ENCODE results near the gene ST6GALNAC2. TPM values are rescaled to one million over a fixed set of nuclear protein-coding genes. Genes with fewer than 3 reads are reported as not detected.
"Not testable (repeated sequence)": the region's sequence is repeated elsewhere in the genome, so short reads cannot be mapped to it uniquely, and the experiment has no call there.

The ST6GALNAC2 gene
- total RNA-seq, 4 donors from 2014 or later = 71.1 to 94.3 (median 80.3) TPM

DNA sequence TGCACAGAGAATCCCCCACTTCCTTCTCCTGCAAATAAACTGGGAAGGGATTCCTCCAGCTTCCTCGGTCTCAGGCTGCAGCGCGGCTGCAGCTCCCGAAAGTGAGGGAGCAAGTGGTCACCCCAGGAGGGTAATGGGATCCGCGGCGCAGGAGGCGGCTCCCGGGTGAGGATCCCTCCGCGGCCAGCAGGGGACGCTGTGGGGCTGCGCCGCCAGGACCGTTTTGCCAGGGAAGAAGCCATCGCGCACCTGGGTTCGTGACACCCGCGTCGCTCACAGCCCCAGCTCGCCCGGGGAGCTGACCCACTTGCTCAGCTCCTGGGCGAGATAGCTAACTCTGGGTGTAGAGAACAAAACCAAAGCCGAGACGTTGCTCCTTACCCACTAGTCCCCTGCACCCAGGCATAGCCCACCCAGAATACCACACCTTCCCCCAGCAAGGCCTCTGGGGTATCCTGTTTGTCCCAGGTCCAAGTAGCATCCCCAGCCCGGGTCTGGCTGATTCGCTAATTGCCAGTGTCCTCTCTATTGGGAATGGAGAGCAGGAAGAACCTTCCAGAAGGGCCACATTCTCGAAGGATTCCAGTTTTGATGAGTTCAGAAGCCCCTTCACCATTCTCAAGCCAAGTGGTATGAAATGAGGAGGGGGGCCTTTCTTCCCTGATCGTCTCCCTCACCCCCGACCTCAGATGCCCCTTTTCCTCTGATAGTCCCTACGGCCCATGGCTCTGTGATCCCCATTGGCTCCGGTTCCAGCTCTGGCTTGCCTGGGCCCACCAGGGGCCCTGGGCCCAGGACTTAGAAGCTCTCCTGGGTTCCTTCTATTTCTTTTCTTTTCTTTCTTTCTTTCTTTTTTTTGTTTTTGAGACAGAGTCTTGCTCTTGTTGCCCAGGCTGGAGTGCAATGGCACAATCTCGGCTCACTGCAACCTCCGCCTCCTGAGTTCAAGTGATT, 62.3 kb downstream of the ST6GALNAC2 start:
- Histone ChIP-seq H3K4me3 (no peak overlapping the region), H3K36me3 (no peaks in the 10 kb centered on the region), H3K4me1 (peaks cover 36% of the 10 kb centered on the region), H3K27ac (no peak overlapping the region), H3K9me3 (no peaks in the 10 kb centered on the region), H3K27me3 (no peaks in the 10 kb centered on the region)
- DNase-seq (ENCODE audit: low spot score in 2 of 2) = no peak
- TF ChIP-seq, protein P1, sequence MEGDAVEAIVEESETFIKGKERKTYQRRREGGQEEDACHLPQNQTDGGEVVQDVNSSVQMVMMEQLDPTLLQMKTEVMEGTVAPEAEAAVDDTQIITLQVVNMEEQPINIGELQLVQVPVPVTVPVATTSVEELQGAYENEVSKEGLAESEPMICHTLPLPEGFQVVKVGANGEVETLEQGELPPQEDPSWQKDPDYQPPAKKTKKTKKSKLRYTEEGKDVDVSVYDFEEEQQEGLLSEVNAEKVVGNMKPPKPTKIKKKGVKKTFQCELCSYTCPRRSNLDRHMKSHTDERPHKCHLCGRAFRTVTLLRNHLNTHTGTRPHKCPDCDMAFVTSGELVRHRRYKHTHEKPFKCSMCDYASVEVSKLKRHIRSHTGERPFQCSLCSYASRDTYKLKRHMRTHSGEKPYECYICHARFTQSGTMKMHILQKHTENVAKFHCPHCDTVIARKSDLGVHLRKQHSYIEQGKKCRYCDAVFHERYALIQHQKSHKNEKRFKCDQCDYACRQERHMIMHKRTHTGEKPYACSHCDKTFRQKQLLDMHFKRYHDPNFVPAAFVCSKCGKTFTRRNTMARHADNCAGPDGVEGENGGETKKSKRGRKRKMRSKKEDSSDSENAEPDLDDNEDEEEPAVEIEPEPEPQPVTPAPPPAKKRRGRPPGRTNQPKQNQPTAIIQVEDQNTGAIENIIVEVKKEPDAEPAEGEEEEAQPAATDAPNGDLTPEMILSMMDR (IDR thresholded peaks at IDR 0.05) = peak; percentile 99
- no peak for TF ChIP-seq POLR2A (IDR thresholded peaks at IDR 0.05)
- TF ChIP-seq POLR2AphosphoS5 (IDR thresholded peaks at IDR 0.05) = peak in 1 of 3 donors; percentile 16
- TF ChIP-seq EP300 (IDR thresholded peaks at IDR 0.05) = no peak
- 30% methylated on average over 19 of the region's 35 CpGs for WGBS

DNA sequence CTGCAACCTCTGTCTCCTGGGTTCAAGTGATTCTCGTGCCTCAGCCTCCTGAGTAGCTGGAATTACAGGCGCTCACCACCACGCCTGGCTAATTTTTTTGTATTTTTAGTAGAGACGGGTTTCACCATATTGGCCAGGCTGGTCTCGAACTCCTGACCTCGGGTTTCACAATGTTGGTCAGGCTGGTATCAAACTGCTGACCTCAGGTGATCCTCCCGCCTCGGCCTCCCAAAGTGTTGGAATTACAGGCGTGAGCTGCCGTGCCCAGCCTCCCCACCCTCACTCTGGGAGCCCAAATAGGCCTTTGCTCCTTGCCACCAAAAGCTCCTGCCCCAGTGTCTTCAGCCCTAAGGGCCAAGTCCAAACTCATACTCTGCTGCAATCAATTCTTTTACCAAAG, 64.0 kb downstream of the ST6GALNAC2 start:
- 90% methylated on average over 10 of the region's 10 CpGs for WGBS
- H3K36me3 ChIP-seq; DNase-seq (ENCODE audit: low spot score in 2 of 2); H3K27ac ChIP-seq; H3K4me3 ChIP-seq; H3K9me3 ChIP-seq; H3K27me3 ChIP-seq: not testable (repeated sequence)
- H3K4me1 ChIP-seq = peaks cover 21% of the 10 kb centered on the region

DNA sequence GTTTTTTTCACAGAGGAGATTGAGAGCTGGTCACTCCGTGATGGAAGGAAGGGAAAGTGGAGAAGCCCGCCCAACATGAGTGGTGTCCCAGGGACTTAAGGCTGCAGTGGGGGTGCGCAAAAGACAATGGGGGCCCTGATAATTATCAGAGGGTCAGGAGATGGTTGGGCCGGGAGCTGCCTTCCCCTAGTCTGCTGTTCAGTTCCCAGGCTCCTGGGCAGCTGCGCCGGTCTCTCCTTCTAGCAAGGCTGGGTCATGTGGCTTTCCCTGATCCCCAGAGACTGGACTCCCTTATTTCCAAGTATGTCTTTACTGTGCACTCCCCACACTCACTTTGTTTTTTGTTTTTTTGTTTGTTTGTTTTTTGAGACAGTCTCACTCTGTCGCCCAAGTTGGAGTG, 64.4 kb downstream of the ST6GALNAC2 start:
- Histone ChIP-seq H3K4me1 (peaks cover 21% of the 10 kb centered on the region), H3K27me3 (no peaks in the 10 kb centered on the region), H3K27ac (no peak overlapping the region), H3K9me3 (no peaks in the 10 kb centered on the region), H3K36me3 (no peaks in the 10 kb centered on the region), H3K4me3 (no peak overlapping the region)
- WGBS = 81% methylated on average over 6 of the region's 7 CpGs
- no peak for DNase-seq (ENCODE audit: low spot score in 2 of 2)
- TF ChIP-seq POLR2A (IDR thresholded peaks at IDR 0.05) (no peak), EP300 (IDR thresholded peaks at IDR 0.05) (no peak), POLR2AphosphoS5 (IDR thresholded peaks at IDR 0.05) (no peak)
- TF ChIP-seq, protein P1 (IDR thresholded peaks at IDR 0.05) = no peak

DNA sequence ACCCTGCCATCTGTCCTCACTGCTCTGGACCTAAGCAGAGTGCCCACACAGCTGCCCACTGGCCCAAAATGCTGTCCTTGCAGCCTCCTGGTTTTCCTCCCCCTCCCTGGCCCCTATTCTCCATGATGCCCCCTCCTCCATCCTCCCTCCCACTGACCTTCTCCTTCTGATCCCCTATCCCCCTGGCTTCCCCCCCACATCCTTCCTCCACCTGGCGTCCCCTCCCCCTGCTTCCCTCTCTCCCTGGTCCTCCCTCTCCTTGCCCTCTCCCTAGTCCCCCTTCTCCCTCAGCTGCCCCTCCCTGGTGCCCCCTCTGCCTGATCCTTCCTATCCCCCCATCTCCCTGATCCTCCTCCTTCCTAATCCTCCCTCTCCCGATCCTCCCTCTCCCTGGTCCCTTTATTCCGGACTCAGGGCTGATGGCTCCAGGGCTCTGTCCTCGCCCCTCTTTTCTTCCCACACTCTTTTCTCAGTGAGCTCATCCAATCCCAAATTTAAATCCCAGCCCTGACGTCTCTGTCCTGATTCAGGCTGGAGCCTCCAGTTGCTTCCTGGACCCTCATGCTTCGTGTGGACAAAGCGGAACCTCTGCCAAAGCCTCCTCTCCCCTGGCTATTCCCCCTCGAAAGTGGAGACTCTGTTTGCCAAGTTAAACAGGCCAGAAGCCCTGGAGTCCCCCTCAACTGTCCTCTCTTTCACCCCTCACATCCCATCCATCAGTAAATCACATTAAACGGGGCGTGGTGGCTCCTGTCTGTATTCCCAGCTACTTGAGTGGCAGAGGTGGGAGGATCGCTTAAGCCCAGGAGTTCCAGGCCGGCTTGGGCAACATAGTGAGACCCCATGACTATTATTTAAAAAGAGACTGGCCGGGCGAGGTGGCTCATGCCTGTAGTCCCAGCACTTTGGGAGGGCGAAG, 66.4 kb downstream of the ST6GALNAC2 start:
- Histone ChIP-seq H3K36me3 (no peaks in the 10 kb centered on the region), H3K9me3 (no peaks in the 10 kb centered on the region), H3K4me1 (peaks cover 21% of the 10 kb centered on the region), H3K27ac (no peak overlapping the region), H3K4me3 (no peak overlapping the region), H3K27me3 (no peaks in the 10 kb centered on the region)
- TF ChIP-seq POLR2AphosphoS5 (IDR thresholded peaks at IDR 0.05) = no peak
- TF ChIP-seq, protein P1 (IDR thresholded peaks at IDR 0.05) = no peak
- no peak for DNase-seq (ENCODE audit: low spot score in 2 of 2)
- 83% methylated on average over 14 of the region's 15 CpGs for WGBS

DNA sequence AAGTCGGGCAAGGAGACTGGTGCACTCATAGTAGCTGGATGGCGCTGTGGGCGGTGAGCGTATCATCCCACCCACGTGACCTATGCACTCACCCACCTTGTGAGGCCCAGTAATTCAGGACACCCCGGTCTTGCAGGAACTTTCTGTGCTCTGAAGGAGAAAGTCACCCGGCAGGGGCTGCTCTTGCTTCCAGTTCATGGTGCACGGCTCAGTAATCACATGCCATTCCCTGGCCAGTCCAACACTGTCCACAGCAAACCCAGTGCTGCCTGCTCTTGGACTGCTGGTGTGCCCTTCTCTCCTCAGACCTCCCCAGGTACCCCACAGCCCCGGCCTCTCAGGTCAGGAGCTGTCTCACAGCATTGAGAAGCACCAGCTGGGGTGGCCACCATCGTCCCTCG, 68.0 kb downstream of the ST6GALNAC2 start:
- DNase-seq (ENCODE audit: low spot score in 2 of 2) = no peak
- TF ChIP-seq, protein P1 (IDR thresholded peaks at IDR 0.05) = no peak
- TF ChIP-seq POLR2A (IDR thresholded peaks at IDR 0.05) (no peak), POLR2AphosphoS5 (IDR thresholded peaks at IDR 0.05) (no peak), EP300 (IDR thresholded peaks at IDR 0.05) (no peak)
- H3K9me3 ChIP-seq = no peaks in the 10 kb centered on the region
- no peak overlapping the region for H3K4me3 ChIP-seq
- H3K36me3 ChIP-seq = no peaks in the 10 kb centered on the region
- 98% methylated on average over 8 of the region's 11 CpGs for WGBS
- H3K27ac ChIP-seq = no peak overlapping the region
- peaks cover 16% of the 10 kb centered on the region for H3K4me1 ChIP-seq
- no peaks in the 10 kb centered on the region for H3K27me3 ChIP-seq

Other genes with a start within 250 kb of the ST6GALNAC2 start
- gene PRPSAP1, start 231.9 kb downstream of the ST6GALNAC2 start, total RNA-seq = 10 to 100 TPM; 47.3 to 83.9 (median 63.8) TPM
- 10 to 100 TPM; 10.5 to 17.9 (median 12.5) TPM for gene SPHK1, start 201.3 kb downstream of the ST6GALNAC2 start, total RNA-seq
- gene UBE2O, start 132.7 kb downstream of the ST6GALNAC2 start, total RNA-seq = 10 to 100 TPM; 31.3 to 42.0 (median 37.7) TPM
- not detected for gene AANAT, start 118.3 kb downstream of the ST6GALNAC2 start, total RNA-seq
- 10 to 100 TPM; 45.9 to 82.6 (median 52.6) TPM for gene RHBDF2, start 84.4 kb downstream of the ST6GALNAC2 start, total RNA-seq
- 10 to 100 TPM in 2 of 4 donors, 1 to 10 TPM in 2; 2.8 to 18.2 (median 10.4) TPM for gene CYGB, start 48.2 kb downstream of the ST6GALNAC2 start, total RNA-seq
- 1 to 10 TPM in 3 of 4 donors, not detected in 1; 1.3 to 2.8 (median 2.2) TPM for gene PRCD, start 45.8 kb downstream of the ST6GALNAC2 start, total RNA-seq
- gene ST6GALNAC1, start 57.9 kb upstream of the ST6GALNAC2 start, total RNA-seq = 1 to 10 TPM in 3 of 4 donors, under 1 TPM in 1; 0.38 to 3.7 (median 1.3) TPM
- 10 to 100 TPM; 44.5 to 67.8 (median 56.9) TPM for gene MXRA7, start 125.1 kb upstream of the ST6GALNAC2 start, total RNA-seq
- gene JMJD6, start 140.7 kb upstream of the ST6GALNAC2 start, total RNA-seq = 10 to 100 TPM; 13.8 to 22.1 (median 17.7) TPM
- gene METTL23, start 141.0 kb upstream of the ST6GALNAC2 start, total RNA-seq = 10 to 100 TPM; 20.6 to 29.9 (median 23.0) TPM
- gene SRSF2, start 151.5 kb upstream of the ST6GALNAC2 start, total RNA-seq = 100 to 1,000 TPM; 170 to 253 (median 186) TPM
- 10 to 100 TPM; 31.5 to 78.8 (median 37.2) TPM for gene MFSD11, start 152.3 kb upstream of the ST6GALNAC2 start, total RNA-seq